ENCODE data around the gene DCDC2C. TPM values are rescaled to one million over a fixed set of nuclear protein-coding genes. Genes with fewer than 3 reads are reported as not detected.

DCDC2C gene
- total and polyA plus RNA-seq, 2 experiments from 2014 or later = 0.45 TPM; not detected in 1

DNA sequence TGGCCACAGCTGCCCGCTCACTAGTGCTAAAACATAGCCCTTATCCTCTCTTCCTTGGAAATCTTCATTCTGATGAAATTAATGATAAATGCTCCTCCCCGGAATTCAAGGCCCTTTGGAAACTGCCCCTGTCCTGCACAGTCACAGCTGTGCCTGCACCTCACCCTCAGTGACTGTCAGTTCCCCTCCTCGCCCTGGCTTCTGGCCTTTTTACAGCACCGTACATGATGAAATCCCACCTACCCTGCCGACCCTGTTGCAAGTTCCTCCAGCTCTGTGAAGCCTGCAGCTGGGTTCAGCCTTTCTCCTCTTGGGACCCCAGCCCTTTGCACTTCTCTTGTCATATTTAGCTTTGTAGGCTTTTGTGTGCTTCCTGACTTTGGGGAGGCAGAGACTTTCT lies 48.4 kb downstream of the DCDC2C start:
- Histone ChIP-seq H3K4me2 (no peak overlapping the region), H3K27me3 (ENCODE audit: insufficient read depth) (no peaks in the 10 kb centered on the region), H3K79me2 (replicated peaks; ENCODE audit: insufficient read depth) (no peaks in the 10 kb centered on the region), H3K36me3 (ENCODE audit: insufficient read depth) (no peaks in the 10 kb centered on the region), H3K9me2 (ENCODE audit: insufficient read depth) (peaks cover 7% of the 10 kb centered on the region; the same call in 1 of the 2 replicates), H3K4me1 (ENCODE audit: insufficient read depth) (peaks cover 7% of the 10 kb centered on the region), H3K27ac (ENCODE audit: low read depth) (no peak overlapping the region), H2AFZ (no peak overlapping the region), H4K20me1 (replicated peaks; ENCODE audit: insufficient read depth) (no peaks in the 10 kb centered on the region), H3K4me3 (no peak overlapping the region), H3F3A (replicated peaks; ENCODE audit: low read depth) (peaks cover 15% of the 10 kb centered on the region)
- TF ChIP-seq, protein P1, sequence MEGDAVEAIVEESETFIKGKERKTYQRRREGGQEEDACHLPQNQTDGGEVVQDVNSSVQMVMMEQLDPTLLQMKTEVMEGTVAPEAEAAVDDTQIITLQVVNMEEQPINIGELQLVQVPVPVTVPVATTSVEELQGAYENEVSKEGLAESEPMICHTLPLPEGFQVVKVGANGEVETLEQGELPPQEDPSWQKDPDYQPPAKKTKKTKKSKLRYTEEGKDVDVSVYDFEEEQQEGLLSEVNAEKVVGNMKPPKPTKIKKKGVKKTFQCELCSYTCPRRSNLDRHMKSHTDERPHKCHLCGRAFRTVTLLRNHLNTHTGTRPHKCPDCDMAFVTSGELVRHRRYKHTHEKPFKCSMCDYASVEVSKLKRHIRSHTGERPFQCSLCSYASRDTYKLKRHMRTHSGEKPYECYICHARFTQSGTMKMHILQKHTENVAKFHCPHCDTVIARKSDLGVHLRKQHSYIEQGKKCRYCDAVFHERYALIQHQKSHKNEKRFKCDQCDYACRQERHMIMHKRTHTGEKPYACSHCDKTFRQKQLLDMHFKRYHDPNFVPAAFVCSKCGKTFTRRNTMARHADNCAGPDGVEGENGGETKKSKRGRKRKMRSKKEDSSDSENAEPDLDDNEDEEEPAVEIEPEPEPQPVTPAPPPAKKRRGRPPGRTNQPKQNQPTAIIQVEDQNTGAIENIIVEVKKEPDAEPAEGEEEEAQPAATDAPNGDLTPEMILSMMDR (conservative IDR thresholded peaks at IDR 0.05; ENCODE audit: low read depth in 2 of 2) = no peak
- TF ChIP-seq JUNB (IDR thresholded peaks at IDR 0.05; ENCODE audit: unreplicated experiment) (no peak), ZNF331 (CRISPR knock-in tag; IDR thresholded peaks at IDR 0.05; ENCODE audit: low read depth) (no peak), ZNF114 (CRISPR knock-in tag; IDR thresholded peaks at IDR 0.05) (no peak), NANOG (IDR thresholded peaks at IDR 0.05; ENCODE audit: borderline replicate concordance) (no peak), EZH2 (IDR thresholded peaks at IDR 0.05; ENCODE audit: low read depth, unreplicated experiment) (no peak), EZH2phosphoT487 (IDR thresholded peaks at IDR 0.05; ENCODE audit: unreplicated experiment) (no peak), CREB1 (CRISPR knock-in tag; IDR thresholded peaks at IDR 0.05; ENCODE audit: low read depth) (no peak)
- TF ChIP-seq, protein P2, sequence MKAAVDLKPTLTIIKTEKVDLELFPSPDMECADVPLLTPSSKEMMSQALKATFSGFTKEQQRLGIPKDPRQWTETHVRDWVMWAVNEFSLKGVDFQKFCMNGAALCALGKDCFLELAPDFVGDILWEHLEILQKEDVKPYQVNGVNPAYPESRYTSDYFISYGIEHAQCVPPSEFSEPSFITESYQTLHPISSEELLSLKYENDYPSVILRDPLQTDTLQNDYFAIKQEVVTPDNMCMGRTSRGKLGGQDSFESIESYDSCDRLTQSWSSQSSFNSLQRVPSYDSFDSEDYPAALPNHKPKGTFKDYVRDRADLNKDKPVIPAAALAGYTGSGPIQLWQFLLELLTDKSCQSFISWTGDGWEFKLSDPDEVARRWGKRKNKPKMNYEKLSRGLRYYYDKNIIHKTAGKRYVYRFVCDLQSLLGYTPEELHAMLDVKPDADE (IDR thresholded peaks at IDR 0.05) = no peak
- TF ChIP-seq, protein P3, sequence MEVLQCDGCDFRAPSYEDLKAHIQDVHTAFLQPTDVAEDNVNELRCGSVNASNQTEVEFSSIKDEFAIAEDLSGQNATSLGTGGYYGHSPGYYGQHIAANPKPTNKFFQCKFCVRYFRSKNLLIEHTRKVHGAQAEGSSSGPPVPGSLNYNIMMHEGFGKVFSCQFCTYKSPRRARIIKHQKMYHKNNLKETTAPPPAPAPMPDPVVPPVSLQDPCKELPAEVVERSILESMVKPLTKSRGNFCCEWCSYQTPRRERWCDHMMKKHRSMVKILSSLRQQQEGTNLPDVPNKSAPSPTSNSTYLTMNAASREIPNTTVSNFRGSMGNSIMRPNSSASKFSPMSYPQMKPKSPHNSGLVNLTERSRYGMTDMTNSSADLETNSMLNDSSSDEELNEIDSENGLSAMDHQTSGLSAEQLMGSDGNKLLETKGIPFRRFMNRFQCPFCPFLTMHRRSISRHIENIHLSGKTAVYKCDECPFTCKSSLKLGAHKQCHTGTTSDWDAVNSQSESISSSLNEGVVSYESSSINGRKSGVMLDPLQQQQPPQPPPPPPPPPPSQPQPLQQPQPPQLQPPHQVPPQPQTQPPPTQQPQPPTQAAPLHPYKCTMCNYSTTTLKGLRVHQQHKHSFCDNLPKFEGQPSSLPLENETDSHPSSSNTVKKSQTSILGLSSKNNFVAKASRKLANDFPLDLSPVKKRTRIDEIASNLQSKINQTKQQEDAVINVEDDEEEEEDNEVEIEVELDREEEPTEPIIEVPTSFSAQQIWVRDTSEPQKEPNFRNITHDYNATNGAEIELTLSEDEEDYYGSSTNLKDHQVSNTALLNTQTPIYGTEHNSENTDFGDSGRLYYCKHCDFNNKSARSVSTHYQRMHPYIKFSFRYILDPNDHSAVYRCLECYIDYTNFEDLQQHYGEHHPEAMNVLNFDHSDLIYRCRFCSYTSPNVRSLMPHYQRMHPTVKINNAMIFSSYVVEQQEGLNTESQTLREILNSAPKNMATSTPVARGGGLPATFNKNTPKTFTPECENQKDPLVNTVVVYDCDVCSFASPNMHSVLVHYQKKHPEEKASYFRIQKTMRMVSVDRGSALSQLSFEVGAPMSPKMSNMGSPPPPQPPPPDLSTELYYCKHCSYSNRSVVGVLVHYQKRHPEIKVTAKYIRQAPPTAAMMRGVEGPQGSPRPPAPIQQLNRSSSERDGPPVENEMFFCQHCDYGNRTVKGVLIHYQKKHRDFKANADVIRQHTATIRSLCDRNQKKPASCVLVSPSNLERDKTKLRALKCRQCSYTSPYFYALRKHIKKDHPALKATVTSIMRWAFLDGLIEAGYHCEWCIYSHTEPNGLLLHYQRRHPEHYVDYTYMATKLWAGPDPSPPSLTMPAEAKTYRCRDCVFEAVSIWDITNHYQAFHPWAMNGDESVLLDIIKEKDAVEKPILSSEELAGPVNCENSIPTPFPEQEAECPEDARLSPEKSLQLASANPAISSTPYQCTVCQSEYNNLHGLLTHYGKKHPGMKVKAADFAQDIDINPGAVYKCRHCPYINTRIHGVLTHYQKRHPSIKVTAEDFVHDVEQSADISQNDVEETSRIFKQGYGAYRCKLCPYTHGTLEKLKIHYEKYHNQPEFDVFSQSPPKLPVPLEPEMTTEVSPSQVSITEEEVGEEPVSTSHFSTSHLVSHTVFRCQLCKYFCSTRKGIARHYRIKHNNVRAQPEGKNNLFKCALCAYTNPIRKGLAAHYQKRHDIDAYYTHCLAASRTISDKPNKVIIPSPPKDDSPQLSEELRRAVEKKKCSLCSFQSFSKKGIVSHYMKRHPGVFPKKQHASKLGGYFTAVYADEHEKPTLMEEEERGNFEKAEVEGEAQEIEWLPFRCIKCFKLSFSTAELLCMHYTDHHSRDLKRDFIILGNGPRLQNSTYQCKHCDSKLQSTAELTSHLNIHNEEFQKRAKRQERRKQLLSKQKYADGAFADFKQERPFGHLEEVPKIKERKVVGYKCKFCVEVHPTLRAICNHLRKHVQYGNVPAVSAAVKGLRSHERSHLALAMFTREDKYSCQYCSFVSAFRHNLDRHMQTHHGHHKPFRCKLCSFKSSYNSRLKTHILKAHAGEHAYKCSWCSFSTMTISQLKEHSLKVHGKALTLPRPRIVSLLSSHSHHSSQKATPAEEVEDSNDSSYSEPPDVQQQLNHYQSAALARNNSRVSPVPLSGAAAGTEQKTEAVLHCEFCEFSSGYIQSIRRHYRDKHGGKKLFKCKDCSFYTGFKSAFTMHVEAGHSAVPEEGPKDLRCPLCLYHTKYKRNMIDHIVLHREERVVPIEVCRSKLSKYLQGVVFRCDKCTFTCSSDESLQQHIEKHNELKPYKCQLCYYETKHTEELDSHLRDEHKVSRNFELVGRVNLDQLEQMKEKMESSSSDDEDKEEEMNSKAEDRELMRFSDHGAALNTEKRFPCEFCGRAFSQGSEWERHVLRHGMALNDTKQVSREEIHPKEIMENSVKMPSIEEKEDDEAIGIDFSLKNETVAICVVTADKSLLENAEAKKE (CRISPR knock-in tag; IDR thresholded peaks at IDR 0.05) = no peak
- no peak for DNase-seq (ENCODE audit: low spot score)
- Mint-ChIP-seq H3K36me3 (ENCODE audit: low read depth) (peaks cover 7% of the 10 kb centered on the region; the same call in 2 of the 3 replicates), H3K4me3 (no peak overlapping the region), H3K27me3 (ENCODE audit: insufficient read depth, low read depth, poor library complexity) (peaks cover 3% of the 10 kb centered on the region), H3K9me3 (peaks cover 70% of the 10 kb centered on the region), H3K27ac (no peak overlapping the region), H3K4me1 (peaks cover 9% of the 10 kb centered on the region; the same call in 2 of the 3 replicates)
- ATAC-seq = no peak

Measured in GM23338 (cell line).